GM18519 (cell line): ENCODE results near the gene HEPHL1.
"Not testable (repeated sequence)": the region's sequence is repeated elsewhere in the genome, so short reads cannot be mapped to it uniquely, and the experiment has no call there.

Experiments
- ATAC-seq: cut with Tn5 transposase; IDR thresholded peaks from one replicate; pipeline ENCODE4 v1.9.1; 2021; ENCODE audit warnings: mild to moderate bottlenecking, moderate library complexity; ENCODE audit not compliant: unreplicated experiment, low FRiP score

HEPHL1 gene

DNA sequence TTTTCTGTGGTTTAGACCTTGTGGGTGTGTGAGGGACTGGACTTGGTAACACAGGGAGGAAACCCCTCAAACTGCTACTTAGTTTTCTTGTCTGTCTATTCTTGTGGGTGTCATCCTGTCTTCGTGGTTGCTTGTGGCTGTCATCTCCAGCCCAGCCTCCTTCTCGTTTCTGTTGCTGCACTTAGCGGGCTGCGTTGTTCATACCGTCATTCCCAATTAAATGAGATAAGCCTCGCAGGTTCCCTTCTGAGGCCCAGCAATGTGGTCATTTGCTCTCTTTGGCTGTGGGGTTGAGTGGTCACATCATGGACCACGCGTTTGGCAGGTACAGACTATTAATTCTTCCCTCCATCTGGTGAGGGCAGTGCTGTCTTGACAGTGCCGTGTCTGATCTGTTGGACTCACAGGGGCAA, 126.3 kb downstream of the HEPHL1 start:
- no peak for ATAC-seq

DNA sequence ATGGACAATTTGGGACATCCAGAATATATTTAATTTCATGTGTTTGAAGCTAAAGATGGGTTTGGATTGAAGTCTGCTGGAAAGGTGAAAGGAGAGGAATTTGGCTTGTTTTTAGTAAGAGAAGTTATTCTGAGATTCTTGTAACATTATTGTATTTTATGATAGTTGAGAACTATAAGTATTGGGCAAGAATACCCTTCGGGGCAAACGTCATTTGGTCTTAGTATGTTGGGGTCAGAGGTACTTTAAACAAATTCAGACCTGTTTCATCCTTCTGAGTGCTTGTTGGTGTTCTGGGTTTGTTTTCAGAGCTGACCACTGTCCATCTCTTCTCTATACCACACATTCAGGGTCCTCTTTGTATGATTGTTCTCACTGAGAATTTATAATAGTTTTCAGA, 127.0 kb downstream of the HEPHL1 start:
- ATAC-seq, result no peak

- no peak for ATAC-seq
Measured at GRCh38 chr11:94149431-94150017, 128.4 kb downstream of the HEPHL1 start.

GRCh38 chr11:94150056-94150455, 128.9 kb downstream of the HEPHL1 start:
- ATAC-seq, result no peak

DNA sequence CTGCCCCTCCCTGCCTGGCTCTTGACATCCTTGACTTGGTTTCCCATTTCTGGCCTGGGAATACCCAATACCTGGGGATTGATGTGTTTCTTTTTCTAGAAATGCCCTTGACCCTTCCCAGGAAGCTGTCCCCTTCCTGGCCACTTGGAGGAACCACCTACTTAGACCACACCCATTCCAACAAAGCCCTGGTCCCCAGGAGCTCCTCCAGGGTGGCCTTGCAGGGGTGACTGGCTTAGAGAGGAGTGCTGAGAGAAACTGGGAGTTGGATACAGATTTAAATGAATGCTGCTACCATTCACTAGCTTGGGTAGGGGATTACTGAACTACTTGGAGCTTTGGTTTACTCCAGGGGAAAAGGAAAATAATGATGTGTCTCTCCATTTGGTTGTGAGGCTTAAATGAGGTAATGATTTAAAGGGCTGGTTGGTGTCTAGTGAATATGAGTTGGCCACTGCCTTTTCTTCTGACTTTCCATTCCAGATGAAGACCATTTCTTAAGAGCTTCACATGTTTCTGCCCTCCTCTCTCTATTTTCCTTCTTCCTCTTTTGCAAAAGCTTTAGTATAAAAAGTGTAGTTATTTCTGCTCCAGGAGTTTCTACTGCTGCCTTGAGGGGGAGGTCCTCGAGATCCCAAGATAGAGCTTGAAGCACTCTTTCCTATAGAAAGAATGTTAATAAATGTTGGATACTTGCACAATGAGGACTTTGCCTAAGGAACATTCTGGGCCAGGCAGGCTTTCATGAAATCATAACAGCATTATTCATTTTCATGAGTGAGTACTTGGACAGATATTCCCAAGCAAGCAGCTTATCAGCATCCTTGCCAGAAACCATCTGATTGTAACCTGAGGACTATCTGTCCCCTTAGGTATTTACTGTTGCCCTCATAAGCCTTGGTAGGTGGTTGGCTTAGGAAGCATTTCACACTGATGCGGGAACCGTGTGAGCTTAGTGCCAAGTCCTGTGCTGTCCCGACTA, 129.8 kb downstream of the HEPHL1 start:
- ATAC-seq, result no peak

DNA sequence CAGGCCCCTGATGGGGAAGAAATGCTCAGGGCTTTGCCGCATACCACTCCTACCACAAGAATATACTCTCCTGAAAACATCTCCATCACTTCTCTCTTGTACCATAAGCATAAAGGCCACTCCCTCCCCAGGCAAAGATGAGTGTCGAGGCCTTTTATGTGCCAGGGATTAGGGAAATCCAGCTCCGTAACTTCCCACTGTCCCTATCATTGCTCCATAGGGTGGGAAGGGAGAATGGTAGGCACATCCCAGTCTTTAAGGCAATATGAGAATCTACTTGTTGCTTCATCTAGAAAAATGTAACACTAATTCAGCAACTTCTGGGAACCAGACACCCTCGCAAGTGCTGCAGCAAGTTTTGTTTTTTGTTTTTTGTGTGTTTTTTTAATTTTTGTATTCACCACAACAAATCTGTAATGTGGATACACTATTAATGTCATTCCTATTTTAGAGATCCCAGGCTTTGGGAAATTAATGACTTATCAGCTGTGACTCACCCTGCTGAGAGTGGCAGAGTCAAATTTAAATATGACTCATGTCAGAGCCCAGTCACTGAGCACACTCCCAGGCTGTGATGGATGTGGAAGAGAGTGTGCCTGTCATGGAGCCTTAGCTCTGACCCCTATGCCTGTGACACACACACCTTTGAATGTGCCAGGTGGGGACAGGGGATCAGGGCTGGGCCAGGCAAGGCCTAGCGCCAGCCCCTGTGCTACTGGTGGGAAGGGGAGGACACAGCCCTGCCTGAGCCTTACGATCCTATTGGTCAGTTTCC, 130.9 kb downstream of the HEPHL1 start:
- no peak for ATAC-seq

DNA sequence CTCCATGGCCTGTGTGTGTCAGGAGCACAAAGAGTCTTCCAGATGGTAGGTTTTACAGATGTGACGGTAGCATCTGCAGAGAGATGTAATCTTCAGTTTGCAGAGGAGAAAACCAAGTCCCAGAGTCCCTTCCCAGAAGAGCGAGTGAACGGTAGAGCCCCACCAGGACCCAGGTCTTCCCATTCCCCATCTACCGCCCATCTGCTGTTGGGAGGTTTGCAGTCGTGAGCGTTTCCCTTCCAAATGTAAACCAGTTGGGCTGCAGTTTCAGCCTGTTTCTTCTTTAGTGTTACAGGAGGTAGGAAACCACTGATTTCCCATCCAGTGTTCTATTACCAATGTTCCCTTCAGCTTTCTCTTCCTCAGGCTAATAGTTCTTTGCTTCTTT, 131.5 kb downstream of the HEPHL1 start:
- no peak for ATAC-seq

- ATAC-seq, result no peak
Measured at GRCh38 chr11:94153320-94153719, 132.2 kb downstream of the HEPHL1 start.

DNA sequence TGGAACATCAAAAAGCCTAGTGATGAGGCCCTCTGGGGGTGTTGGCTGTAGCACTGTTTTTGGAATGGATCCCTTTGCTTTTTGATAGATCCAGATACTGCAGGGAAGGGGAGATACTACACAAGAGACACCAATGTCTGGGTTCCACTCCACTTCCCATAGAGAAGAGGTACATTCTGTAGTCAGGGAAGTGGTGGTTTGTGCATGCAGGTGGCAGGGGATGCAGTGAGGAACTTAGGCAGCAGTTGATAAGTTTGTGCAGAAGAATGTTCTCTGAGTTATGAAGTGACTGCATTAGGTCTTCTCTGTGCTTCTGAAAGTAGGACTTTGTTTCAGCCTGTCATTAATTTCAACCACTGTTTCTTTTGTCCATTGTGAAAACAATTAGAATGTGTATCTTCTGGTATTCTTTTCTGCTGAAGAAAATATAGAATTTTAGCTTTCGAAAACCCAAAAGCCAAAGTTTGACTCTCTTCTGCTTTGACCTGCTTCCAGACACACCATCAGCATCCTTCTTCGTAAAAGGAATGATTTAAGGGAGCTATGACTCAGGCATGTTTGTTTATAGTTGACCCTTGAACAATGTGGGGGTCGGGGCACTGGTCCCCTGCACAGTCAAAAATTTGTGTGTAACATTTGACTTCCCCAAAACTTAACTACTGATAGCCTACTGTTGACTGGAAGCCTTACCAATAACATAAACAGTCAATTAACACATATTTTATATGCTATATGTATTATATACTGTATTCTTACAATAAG, 133.1 kb downstream of the HEPHL1 start:
- no peak for ATAC-seq

GRCh38 chr11:94157339-94157738, 136.2 kb downstream of the HEPHL1 start:
- ATAC-seq, result not testable (repeated sequence)
